Activated naive CD4-positive, alpha-beta T cell treated with anti-CD3 and anti-CD28 coated beads, Interleukin-2, amount 50 U/mL, for 72 hours (primary cell): ENCODE data around the gene SLC22A1. TPM values are rescaled to one million over a fixed set of nuclear protein-coding genes. Genes with fewer than 3 reads are reported as not detected.
"Not testable (repeated sequence)": the region's sequence is repeated elsewhere in the genome, so short reads cannot be mapped to it uniquely, and the experiment has no call there.

ENCODE experiments used
- ATAC-seq, 2 donors: fragments of 150-1000 bp; cut with Tn5 transposase; 2 replicates each; pipeline ENCODE4 v1.10.0; 2021; ENCODE audit warnings: mild to moderate bottlenecking in 2 of 2, moderate library complexity in 2 of 2
- DNase-seq, 2 donors: peaks; one replicate each; pipeline ENCODE4 v3.0.0; 2021 to 2022; ENCODE audit warnings: low spot score in 2 of 2
- H3K27ac Mint-ChIP-seq, 2 donors: one replicate each; pipeline ENCODE4 v1.8.0; 2022; ENCODE audit warnings: mild to moderate bottlenecking in 2 of 2, mixed read lengths in 2 of 2
- H3K36me3 Mint-ChIP-seq, 2 donors: one replicate each; pipeline ENCODE4 v1.8.0; 2022; ENCODE audit warnings: mixed read lengths in 2 of 2
- H3K9me3 Mint-ChIP-seq, 2 donors: one replicate each; pipeline ENCODE4 v1.8.0; 2022; ENCODE audit warnings: mixed read lengths in 2 of 2
- total RNA-seq, 2 donors: library from RNA; stranded (reverse); gene quantifications; one replicate each; pipeline ENCODE4 v1.2.3, GENCODE V29; 2022

Gene SLC22A1
- total RNA-seq, 2 donors from 2014 or later, result 1.2 TPM; not detected in 1

- Mint-ChIP-seq H3K9me3 (no peaks in the 10 kb centered on the region), H3K36me3 (peaks cover 0 to 1% of the 10 kb centered on the region in 2 donors), H3K27ac (peak overlapping the region in 1 of 2 donors; percentile 86)
- no peak for ATAC-seq
- DNase-seq, result no peak
These were observed 6.6 kb downstream of the SLC22A1 start for GRCh38 chr6:160128125-160128683.

GRCh38 chr6:160128879-160129516 is 7.4 kb downstream of the SLC22A1 start:
- H3K36me3 Mint-ChIP-seq, result peaks cover 0 to 5% of the 10 kb centered on the region in 2 donors
- DNase-seq (no peak), ATAC-seq (no peak)
- H3K27ac Mint-ChIP-seq, result no peak overlapping the region
- H3K9me3 Mint-ChIP-seq, result no peaks in the 10 kb centered on the region

GRCh38 chr6:160129881-160130615 is 8.4 kb downstream of the SLC22A1 start:
- ATAC-seq (peak in 1 of 2 donors; percentile 39), DNase-seq (no peak)
- H3K36me3 Mint-ChIP-seq, result peaks cover 0 to 5% of the 10 kb centered on the region in 2 donors
- no peaks in the 10 kb centered on the region for H3K9me3 Mint-ChIP-seq
- peak overlapping the region in 1 of 2 donors; percentile 65 for H3K27ac Mint-ChIP-seq

- no peak for DNase-seq
- ATAC-seq, result no peak
- Mint-ChIP-seq H3K36me3 (peaks cover 0 to 5% of the 10 kb centered on the region in 2 donors), H3K9me3 (no peaks in the 10 kb centered on the region), H3K27ac (peak overlapping the region in 1 of 2 donors; percentile 65)
These were observed 9.3 kb downstream of the SLC22A1 start for GRCh38 chr6:160130729-160131484.

GRCh38 chr6:160131636-160132296 is 10.2 kb downstream of the SLC22A1 start:
- Mint-ChIP-seq H3K27ac (no peak overlapping the region), H3K36me3 (peaks cover 0 to 5% of the 10 kb centered on the region in 2 donors), H3K9me3 (no peaks in the 10 kb centered on the region)
- DNase-seq, result no peak
- ATAC-seq, result no peak

- Mint-ChIP-seq H3K27ac (no peak overlapping the region), H3K36me3 (peaks cover 0 to 5% of the 10 kb centered on the region in 2 donors), H3K9me3 (no peaks in the 10 kb centered on the region)
- ATAC-seq (no peak), DNase-seq (no peak)
These were observed 10.7 kb downstream of the SLC22A1 start for GRCh38 chr6:160132297-160132637.

GRCh38 chr6:160132776-160133338 is 11.2 kb downstream of the SLC22A1 start:
- Mint-ChIP-seq H3K27ac (no peak overlapping the region), H3K9me3 (no peaks in the 10 kb centered on the region)
- ATAC-seq, result peak in 1 of 2 donors; percentile 40

GRCh38 chr6:160133441-160134336 is 12.1 kb downstream of the SLC22A1 start:
- peaks cover 0 to 5% of the 10 kb centered on the region in 2 donors for H3K36me3 Mint-ChIP-seq
- H3K27ac Mint-ChIP-seq, result no peak overlapping the region
- no peak for DNase-seq
- ATAC-seq, result no peak
- no peaks in the 10 kb centered on the region for H3K9me3 Mint-ChIP-seq

More at GRCh38 chr6:160132776-160133338, 11.2 kb downstream of the SLC22A1 start:
- H3K36me3 Mint-ChIP-seq, result peaks cover 0 to 5% of the 10 kb centered on the region in 2 donors
- no peak for DNase-seq

- H3K9me3 Mint-ChIP-seq, H3K36me3 Mint-ChIP-seq, DNase-seq, H3K27ac Mint-ChIP-seq: not testable (repeated sequence)
- ATAC-seq, result peak in 1 of 2 donors; percentile 55
These were observed 12.7 kb downstream of the SLC22A1 start for GRCh38 chr6:160134337-160134751.

- H3K36me3 Mint-ChIP-seq, result peaks cover 0 to 5% of the 10 kb centered on the region in 2 donors
- ATAC-seq (no peak), DNase-seq (no peak)
- peak overlapping the region in 1 of 2 donors; percentile 17 for H3K27ac Mint-ChIP-seq
- no peaks in the 10 kb centered on the region for H3K9me3 Mint-ChIP-seq
These were observed 13.3 kb downstream of the SLC22A1 start for GRCh38 chr6:160134779-160135547.

GRCh38 chr6:160135907-160136655 is 14.5 kb downstream of the SLC22A1 start:
- ATAC-seq (no peak), DNase-seq (no peak)
- peak overlapping the region in 1 of 2 donors; percentile 70 for H3K27ac Mint-ChIP-seq
- H3K36me3 Mint-ChIP-seq, result peaks cover 0 to 5% of the 10 kb centered on the region in 2 donors
- H3K9me3 Mint-ChIP-seq, result no peaks in the 10 kb centered on the region

GRCh38 chr6:160137130-160137988 is 15.7 kb downstream of the SLC22A1 start:
- DNase-seq, result no peak
- Mint-ChIP-seq H3K9me3 (no peaks in the 10 kb centered on the region), H3K27ac (peak overlapping the region in 1 of 2 donors; percentile 69), H3K36me3 (peaks cover 0 to 5% of the 10 kb centered on the region in 2 donors)
- no peak for ATAC-seq
